Embryonic facial prominence (tissue), 1 donor: ENCODE data around the gene SPACDR.

Source experiments
- DNase-seq: peaks from one replicate; pipeline ENCODE4 v3.0.0-alpha.2; 2016; ENCODE audit errors: extremely low spot score

Gene SPACDR

GRCh38 chr7:100485471-100485876 lies 21.4 kb upstream of the SPACDR start:
- DNase-seq, result no peak

- DNase-seq, result no peak
These were observed 20.6 kb upstream of the SPACDR start for GRCh38 chr7:100484673-100485045.

GRCh38 chr7:100483722-100484672 lies 19.9 kb upstream of the SPACDR start, which contains the start of gene NYAP1:
Gene NYAP1, plus strand, starts transcription at chr7:100483927. Its CDS starts 1,385 bp downstream, at chr7:100485312.
- no peak for DNase-seq

GRCh38 chr7:100483090-100483721 lies 19.1 kb upstream of the SPACDR start:
- no peak for DNase-seq

GRCh38 chr7:100482728-100483089 lies 18.6 kb upstream of the SPACDR start:
- DNase-seq, result no peak

- DNase-seq, result no peak
These were observed 17.4 kb upstream of the SPACDR start for GRCh38 chr7:100481466-100481865.

- DNase-seq, result peak; percentile 94
These were observed 15.0 kb upstream of the SPACDR start, which contains the start of gene TSC22D4 for GRCh38 chr7:100478958-100479660. Gene TSC22D4, minus strand, starts transcription at chr7:100479214. Its CDS starts 1,176 bp downstream, at chr7:100478038.

- no peak for DNase-seq
These were observed 13.8 kb upstream of the SPACDR start for GRCh38 chr7:100477871-100478267.

GRCh38 chr7:100476903-100477870 lies 13.1 kb upstream of the SPACDR start:
- no peak for DNase-seq

- no peak for DNase-seq
These were observed 12.2 kb upstream of the SPACDR start for GRCh38 chr7:100476101-100476780.

- DNase-seq, result no peak
These were observed 11.5 kb upstream of the SPACDR start for GRCh38 chr7:100475549-100475948.

- no peak for DNase-seq
These were observed 8.9 kb upstream of the SPACDR start for GRCh38 chr7:100472854-100473499.

- DNase-seq, result no peak
These were observed 8.2 kb upstream of the SPACDR start for GRCh38 chr7:100472121-100472851.

GRCh38 chr7:100471021-100471420 lies 7.0 kb upstream of the SPACDR start:
- no peak for DNase-seq

GRCh38 chr7:100469227-100470044 lies 5.4 kb upstream of the SPACDR start:
- DNase-seq, result no peak

GRCh38 chr7:100467638-100468373 lies 3.7 kb upstream of the SPACDR start:
- no peak for DNase-seq
